ENCODE results near the gene MLH3.

The MLH3 gene

GRCh38 chr14:75040507-75040906, 10.8 kb downstream of the MLH3 start:
- no peak overlapping the region for H3K4me3 ChIP-seq (ENCODE audit: low read length)
- TF ChIP-seq, protein P1, sequence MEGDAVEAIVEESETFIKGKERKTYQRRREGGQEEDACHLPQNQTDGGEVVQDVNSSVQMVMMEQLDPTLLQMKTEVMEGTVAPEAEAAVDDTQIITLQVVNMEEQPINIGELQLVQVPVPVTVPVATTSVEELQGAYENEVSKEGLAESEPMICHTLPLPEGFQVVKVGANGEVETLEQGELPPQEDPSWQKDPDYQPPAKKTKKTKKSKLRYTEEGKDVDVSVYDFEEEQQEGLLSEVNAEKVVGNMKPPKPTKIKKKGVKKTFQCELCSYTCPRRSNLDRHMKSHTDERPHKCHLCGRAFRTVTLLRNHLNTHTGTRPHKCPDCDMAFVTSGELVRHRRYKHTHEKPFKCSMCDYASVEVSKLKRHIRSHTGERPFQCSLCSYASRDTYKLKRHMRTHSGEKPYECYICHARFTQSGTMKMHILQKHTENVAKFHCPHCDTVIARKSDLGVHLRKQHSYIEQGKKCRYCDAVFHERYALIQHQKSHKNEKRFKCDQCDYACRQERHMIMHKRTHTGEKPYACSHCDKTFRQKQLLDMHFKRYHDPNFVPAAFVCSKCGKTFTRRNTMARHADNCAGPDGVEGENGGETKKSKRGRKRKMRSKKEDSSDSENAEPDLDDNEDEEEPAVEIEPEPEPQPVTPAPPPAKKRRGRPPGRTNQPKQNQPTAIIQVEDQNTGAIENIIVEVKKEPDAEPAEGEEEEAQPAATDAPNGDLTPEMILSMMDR (conservative IDR thresholded peaks at IDR 0.05; ENCODE audit: low read depth, low read length), result no peak
- DNase-seq (ENCODE audit: low read depth), result no peak

DNA sequence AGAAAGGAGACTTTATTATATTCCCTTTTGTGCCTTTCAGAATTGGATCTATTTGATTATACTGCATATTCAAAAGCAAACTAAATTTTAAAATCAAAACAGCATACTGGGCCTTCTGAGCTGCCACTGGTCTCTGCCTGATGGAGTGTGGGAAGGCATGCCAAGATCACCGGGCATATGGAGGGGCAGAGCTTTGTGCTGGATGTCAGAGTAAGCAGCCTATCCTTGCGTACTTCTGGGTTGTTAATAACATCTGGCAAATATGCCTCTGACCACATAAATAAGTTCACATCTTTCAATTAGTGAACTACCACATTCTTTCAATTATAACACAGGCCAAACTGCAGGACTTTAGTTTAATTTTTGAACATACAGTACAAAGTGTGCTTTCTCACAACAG, 18.3 kb downstream of the MLH3 start:
- H3K4me3 ChIP-seq (ENCODE audit: low read length), result no peak overlapping the region
- TF ChIP-seq, protein P1 (conservative IDR thresholded peaks at IDR 0.05; ENCODE audit: low read depth, low read length), result no peak
- no peak for DNase-seq (ENCODE audit: low read depth)

- TF ChIP-seq, protein P1 (conservative IDR thresholded peaks at IDR 0.05; ENCODE audit: low read depth, low read length), result no peak
- H3K4me3 ChIP-seq (ENCODE audit: low read length), result no peak overlapping the region
- no peak for DNase-seq (ENCODE audit: low read depth)
These were observed 21.1 kb downstream of the MLH3 start for GRCh38 chr14:75030147-75030546.

- TF ChIP-seq, protein P1 (conservative IDR thresholded peaks at IDR 0.05; ENCODE audit: low read depth, low read length), result no peak
- no peak for DNase-seq (ENCODE audit: low read depth)
- no peak overlapping the region for H3K4me3 ChIP-seq (ENCODE audit: low read length)
These were observed 25.4 kb downstream of the MLH3 start for GRCh38 chr14:75025876-75026275.

- H3K4me3 ChIP-seq (ENCODE audit: low read length), result no peak overlapping the region
- TF ChIP-seq, protein P1 (conservative IDR thresholded peaks at IDR 0.05; ENCODE audit: low read depth, low read length), result no peak
- no peak for DNase-seq (ENCODE audit: low read depth)
These were observed 26.2 kb downstream of the MLH3 start for GRCh38 chr14:75025082-75025481.

- H3K4me3 ChIP-seq (ENCODE audit: low read length), result no peak overlapping the region
- no peak for DNase-seq (ENCODE audit: low read depth)
- TF ChIP-seq, protein P1 (conservative IDR thresholded peaks at IDR 0.05; ENCODE audit: low read depth, low read length), result no peak
These were observed 28.2 kb downstream of the MLH3 start for GRCh38 chr14:75023108-75023507.

GRCh38 chr14:75022655-75023054, 28.6 kb downstream of the MLH3 start:
- TF ChIP-seq, protein P1 (conservative IDR thresholded peaks at IDR 0.05; ENCODE audit: low read depth, low read length), result peak; percentile 67
- no peak overlapping the region for H3K4me3 ChIP-seq (ENCODE audit: low read length)
- DNase-seq (ENCODE audit: low read depth), result no peak
